Glomerular visceral epithelial cell (primary cell): ENCODE data around the gene KCNH4.
"Not testable (repeated sequence)": the region's sequence is repeated elsewhere in the genome, so short reads cannot be mapped to it uniquely, and the experiment has no call there.

Experiments used
- DNase-seq: peaks from one replicate; pipeline ENCODE4 v3.0.0-alpha.2; 2016; ENCODE audit errors: extremely low spot score

The KCNH4 gene

DNA sequence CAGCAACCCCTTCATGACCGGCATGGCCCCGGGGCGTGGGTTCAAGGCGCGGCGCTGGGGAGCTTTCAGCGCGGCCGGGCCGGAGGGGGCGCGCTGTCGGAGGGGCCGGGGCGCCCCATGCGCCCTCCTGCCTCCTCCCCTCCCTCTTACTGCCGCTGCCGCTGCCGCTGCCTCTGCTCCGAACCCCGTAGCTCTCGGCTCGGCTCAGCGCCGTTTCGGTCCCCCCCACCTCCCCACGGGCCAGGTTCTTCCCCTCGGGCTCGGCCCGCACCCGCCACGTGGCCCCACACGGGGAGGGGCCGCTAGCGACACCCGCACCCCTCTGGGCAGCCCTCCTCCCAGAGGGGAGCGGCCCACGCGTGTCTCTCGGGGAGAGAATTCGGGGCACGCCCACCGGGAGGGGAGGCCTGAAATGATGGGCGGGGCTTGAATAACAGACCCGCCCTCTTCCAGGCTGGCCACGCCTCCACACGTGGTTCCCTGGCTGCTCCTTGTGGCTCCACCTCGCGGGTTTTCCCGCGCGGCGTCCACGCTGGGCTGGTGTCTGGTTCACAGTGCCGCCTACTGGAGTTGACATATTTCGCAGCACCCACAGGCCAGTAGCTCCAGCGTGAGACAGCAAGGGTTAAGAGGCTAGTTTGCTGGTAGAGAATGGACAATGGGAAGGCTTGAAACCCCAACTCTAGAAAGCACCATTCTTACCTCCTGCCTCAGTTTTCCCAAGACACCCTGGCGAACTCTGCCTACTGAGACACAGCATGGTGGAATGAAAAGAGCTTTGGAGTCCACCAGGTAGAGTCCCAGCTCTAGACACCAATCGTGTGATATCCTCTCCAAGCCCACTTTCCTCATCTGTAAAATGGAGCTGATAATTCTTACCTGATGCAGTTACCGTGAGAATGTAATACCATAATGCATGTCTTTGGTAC is at the start of gene KCNH4:
Gene KCNH4 (minus strand): TSS at position 221 of the 929 bp plus-strand sequence. CDS start 197 bp downstream, at position 24.
- DNase-seq, result peak; percentile 71

DNA sequence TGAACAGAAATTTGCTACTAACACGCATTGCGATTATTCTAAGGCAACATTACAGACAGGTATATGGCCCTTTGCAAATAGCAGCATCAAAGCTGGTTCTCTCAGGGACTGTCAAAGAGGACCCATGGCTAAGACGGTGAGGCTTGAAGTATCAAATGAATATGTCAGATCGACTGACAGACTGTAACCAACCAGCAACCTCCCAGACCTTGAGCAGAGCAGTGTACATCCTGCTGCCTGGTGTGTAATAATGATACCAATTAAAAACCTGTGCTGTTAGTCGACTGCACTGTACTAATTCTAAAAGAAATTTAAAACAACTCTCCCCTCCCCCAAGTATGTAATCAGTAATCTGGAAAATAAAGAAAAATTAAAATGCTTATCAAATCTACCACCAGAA is 49.3 kb upstream of the KCNH4 start:
- no peak for DNase-seq

DNA sequence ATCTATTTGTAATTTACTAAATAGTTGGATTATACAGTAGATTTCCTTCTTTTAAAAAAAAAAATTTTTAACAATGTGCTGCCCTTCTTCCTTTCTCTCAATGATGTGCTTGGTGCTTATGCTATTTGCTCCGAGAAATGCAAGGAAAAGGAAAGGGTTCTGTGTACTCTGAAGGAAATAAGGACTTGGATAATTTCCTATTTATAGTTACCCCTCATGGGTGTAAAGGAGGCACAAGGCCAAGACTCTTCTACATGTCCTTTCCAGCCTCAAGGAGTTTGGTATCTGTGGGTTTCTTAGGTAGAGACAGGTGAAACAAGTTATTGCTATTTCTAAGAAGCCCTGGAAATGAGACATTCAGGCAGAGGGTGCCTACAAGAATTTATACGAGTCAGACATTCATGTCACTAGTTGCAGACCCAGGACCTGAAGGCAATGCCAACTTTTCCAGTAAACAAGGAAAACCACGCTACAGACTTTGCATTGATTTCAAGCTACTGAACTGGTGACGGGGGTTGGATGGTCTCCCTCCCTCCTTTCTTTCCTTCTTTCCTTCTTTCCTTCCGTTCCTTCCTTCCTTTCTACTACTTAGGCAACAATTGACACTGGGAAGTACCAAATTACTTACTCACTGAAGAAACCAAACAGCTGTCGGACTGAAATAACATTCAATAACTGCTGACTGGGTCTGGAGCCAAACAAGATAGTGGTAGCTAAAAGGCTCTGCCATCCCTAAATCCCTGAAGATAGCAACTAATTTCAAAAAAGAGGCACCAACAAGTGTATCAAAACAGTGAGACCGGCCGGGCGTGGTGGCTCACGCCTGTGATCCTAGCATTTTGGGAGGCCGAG is 47.1 kb upstream of the KCNH4 start:
- no peak for DNase-seq

DNA sequence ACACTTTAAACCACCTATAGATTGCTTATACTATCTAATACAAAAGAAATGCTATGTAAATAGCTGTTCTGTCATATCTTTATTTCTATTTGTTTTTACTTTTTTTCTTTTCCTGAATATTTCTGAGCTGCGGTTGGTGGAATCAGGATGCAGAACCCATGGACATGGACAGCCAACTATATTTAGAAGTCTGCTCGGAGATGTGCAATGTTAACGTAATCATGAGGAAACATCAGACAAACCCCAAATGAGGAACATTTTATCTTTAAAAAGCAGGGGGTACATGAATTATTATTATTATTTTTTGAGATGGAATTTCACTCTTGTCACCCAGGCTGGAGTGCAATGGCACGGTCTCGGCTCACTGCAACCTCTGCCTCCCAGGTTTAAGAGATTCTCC is 44.7 kb upstream of the KCNH4 start:
- DNase-seq, result no peak

DNA sequence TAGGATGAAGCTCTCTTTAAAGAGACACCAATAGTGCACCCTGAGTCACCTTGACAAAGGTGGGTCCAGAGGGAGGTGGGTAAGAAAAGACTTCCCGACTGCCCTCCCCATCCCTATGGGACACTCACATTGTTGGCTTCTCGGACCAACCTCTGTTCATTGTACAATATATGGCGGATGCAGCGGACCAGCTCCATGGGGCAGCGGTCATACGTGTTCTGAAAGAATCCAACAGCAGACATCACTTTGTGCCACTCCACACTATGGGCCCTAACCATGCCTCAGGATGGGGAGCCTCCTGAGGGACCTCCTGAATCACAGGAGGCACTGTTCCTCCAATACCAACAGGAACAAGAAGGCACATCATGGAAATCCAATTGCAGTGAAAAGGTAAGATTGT is 43.7 kb upstream of the KCNH4 start:
- no peak for DNase-seq

GRCh38 chr17:42221886-42222745 is 41.2 kb upstream of the KCNH4 start:
- peak; percentile 53 for DNase-seq

DNA sequence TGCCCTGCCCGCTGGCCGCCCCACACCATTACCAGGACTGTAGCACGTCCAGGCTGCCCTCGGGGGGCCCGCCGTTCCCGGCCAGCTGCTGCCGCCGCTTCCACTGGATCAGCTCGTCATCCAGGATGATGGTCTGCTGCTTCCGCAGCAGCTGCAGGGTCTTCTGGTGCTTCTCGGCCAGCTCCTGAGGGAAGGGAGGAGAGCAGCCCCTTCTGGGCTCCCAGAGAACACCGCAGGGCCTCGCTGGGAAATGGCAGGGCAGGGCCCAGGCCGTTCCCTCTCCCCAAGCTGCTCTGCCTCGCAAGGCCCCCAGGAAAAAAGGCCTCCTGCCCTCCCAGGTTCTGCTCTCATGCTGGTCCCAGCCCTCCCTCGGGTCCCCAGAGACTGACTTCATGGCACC is 38.3 kb upstream of the KCNH4 start:
- not testable (repeated sequence) for DNase-seq

- DNase-seq, result no peak
These were observed 33.2 kb upstream of the KCNH4 start for GRCh38 chr17:42214156-42214555.

DNA sequence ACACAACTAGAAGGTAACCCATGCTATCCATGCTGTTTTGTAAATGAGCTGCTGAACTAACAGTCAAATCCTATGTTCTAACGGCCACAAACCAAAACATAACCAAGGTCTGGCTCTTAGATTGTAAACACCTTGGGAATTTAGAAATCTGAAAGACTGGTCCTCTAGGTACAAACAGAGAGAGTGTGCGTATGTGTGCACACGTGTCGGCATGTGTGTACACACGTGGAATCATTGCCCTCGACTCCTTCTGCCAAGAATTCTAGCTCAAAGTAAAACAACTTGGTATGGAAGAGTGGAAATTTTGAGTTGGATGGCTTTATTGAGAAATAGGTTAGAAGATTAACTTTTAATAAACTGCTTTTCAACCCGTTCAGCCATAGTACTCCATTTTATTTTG is 31.4 kb upstream of the KCNH4 start:
- DNase-seq, result no peak

- not testable (repeated sequence) for DNase-seq
These were observed 31.0 kb upstream of the KCNH4 start for GRCh38 chr17:42211921-42212341.

GRCh38 chr17:42210046-42210445 is 29.1 kb upstream of the KCNH4 start:
- no peak for DNase-seq

- DNase-seq, result not testable (repeated sequence)
These were observed 25.2 kb upstream of the KCNH4 start for GRCh38 chr17:42206153-42206612.

GRCh38 chr17:42203354-42203753 is 22.4 kb upstream of the KCNH4 start:
- peak; percentile 15 for DNase-seq

DNA sequence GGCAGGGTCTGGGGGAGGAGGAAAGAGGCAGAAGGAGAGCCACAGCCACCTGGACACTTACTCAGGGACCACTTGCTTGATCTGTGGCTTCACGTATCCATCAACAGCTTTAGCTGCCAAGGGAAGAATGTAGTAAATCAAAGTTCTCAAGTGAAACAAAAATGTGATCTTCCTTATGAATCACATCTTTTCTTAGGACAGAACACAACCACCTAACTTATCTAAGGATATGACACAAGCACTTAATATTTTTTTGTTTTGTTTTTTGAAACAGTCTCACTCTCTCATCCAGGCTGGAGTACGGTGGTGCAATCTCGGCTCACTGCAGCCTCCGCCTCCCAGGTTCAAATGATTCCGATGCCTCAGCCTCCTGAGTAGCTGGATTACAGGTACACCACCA is 21.8 kb upstream of the KCNH4 start:
- DNase-seq, result peak; percentile 14

- no peak for DNase-seq
These were observed 21.2 kb upstream of the KCNH4 start for GRCh38 chr17:42202159-42202558.

DNA sequence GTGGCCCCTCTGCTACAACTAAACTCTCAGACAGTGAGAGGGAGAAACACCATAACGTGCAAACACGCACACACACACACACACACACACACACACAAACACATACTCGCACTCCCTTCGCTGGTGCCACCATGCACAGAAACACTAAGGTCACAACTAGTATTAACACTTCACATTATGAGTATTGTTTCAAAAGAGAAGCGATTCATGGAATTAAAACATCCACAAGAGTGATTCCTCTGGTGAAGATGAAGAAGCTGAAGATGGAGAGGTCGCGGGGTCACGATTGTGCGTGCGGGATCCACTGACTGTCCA is 20.5 kb upstream of the KCNH4 start:
- DNase-seq, result no peak

DNA sequence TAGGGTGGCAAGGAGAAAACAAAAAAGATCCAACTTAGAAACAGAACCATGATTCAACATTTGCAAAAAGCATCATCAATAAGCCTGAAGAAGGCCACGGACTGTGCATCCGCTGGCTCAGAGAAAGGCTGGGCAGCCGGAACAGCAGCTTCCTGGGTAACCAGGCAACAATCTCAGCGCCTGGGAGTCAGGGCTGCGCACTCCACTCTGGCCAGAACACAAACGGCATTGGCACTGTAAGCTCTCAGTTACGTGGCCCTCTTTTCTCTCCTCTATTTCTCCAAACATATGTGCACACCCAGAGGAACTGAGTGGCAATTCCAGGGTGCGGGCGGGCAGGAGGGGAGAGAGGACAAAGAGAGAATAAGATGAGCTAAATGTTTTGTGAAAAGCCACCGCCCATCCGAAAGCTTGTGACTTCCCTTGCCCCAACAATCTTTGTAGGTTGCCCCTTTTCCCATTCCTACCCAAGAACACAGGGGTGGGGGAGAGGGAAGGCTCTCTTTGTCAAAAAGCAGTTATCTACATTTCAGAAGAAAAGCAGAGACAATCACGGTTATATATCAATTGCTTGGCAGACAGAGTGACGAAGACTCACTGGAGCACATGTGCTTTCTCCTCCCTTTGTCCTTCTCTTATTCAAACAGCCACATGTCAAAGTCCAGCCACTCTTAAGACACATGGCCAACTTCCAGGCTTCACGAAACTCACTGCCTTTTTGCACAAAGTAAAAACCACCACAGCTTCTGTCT is 19.9 kb upstream of the KCNH4 start:
- DNase-seq, result no peak

- DNase-seq, result no peak
These were observed 18.6 kb upstream of the KCNH4 start for GRCh38 chr17:42199416-42200011.

GRCh38 chr17:42198897-42199296 is 18.0 kb upstream of the KCNH4 start:
- DNase-seq, result no peak

- DNase-seq, result no peak
These were observed 16.7 kb upstream of the KCNH4 start for GRCh38 chr17:42197564-42198156.
